Memory B cell (primary cell): ENCODE results near the gene AGBL4.

Source experiments
- ATAC-seq: fragments of 150-1000 bp; cut with Tn5 transposase; 2 replicates; pipeline ENCODE4 v1.10.0; 2021; ENCODE audit warnings: low read depth, mild to moderate bottlenecking, moderate library complexity
- DNase-seq, 2 donors: peaks; one replicate each; pipeline ENCODE4 v3.0.0; 2022; ENCODE audit warnings: low spot score in 2 of 2
- H3K27ac Mint-ChIP-seq: one replicate; pipeline ENCODE4 v1.8.0; 2022; ENCODE audit warnings: mild to moderate bottlenecking, moderate library complexity, mixed read lengths
- H3K27me3 Mint-ChIP-seq: one replicate; pipeline ENCODE4 v1.8.0; 2022; ENCODE audit warnings: mixed read lengths
- H3K36me3 Mint-ChIP-seq: one replicate; pipeline ENCODE4 v1.8.0; 2022; ENCODE audit warnings: mild to moderate bottlenecking, mixed read lengths
- H3K4me1 Mint-ChIP-seq: one replicate; pipeline ENCODE4 v1.8.0; 2022; ENCODE audit warnings: mixed read lengths
- H3K4me3 Mint-ChIP-seq: one replicate; pipeline ENCODE4 v1.8.0; 2022; ENCODE audit warnings: mild to moderate bottlenecking, moderate library complexity, mixed read lengths
- H3K9me3 Mint-ChIP-seq: one replicate; pipeline ENCODE4 v1.8.0; 2022; ENCODE audit warnings: mixed read lengths

The AGBL4 gene

GRCh38 chr1:48643193-48643592 is 1380.6 kb downstream of the AGBL4 start:
- ATAC-seq: no peak
- no peaks in the 10 kb centered on the region for H3K36me3 Mint-ChIP-seq
- H3K4me3 Mint-ChIP-seq: no peak overlapping the region
- H3K27ac Mint-ChIP-seq: no peak overlapping the region
- no peaks in the 10 kb centered on the region for H3K4me1 Mint-ChIP-seq
- no peaks in the 10 kb centered on the region for H3K9me3 Mint-ChIP-seq
- H3K27me3 Mint-ChIP-seq: peaks cover 5% of the 10 kb centered on the region
- no peak for DNase-seq

GRCh38 chr1:48640836-48641492 is 1382.8 kb downstream of the AGBL4 start:
- Mint-ChIP-seq H3K9me3 (no peaks in the 10 kb centered on the region), H3K4me3 (no peak overlapping the region), H3K36me3 (no peaks in the 10 kb centered on the region), H3K4me1 (no peaks in the 10 kb centered on the region), H3K27ac (no peak overlapping the region), H3K27me3 (peaks cover 8% of the 10 kb centered on the region)
- no peak for ATAC-seq
- DNase-seq: no peak

- ATAC-seq: no peak
- no peaks in the 10 kb centered on the region for H3K36me3 Mint-ChIP-seq
- DNase-seq: no peak
These were observed 1393.9 kb downstream of the AGBL4 start for GRCh38 chr1:48629867-48630266.

GRCh38 chr1:48627486-48627885 is 1396.3 kb downstream of the AGBL4 start:
- H3K4me3 Mint-ChIP-seq: no peak overlapping the region

More at GRCh38 chr1:48629867-48630266, 1393.9 kb downstream of the AGBL4 start:
- no peaks in the 10 kb centered on the region for H3K4me1 Mint-ChIP-seq
- H3K27ac Mint-ChIP-seq: no peak overlapping the region
- H3K4me3 Mint-ChIP-seq: no peak overlapping the region
- no peaks in the 10 kb centered on the region for H3K9me3 Mint-ChIP-seq
- H3K27me3 Mint-ChIP-seq: peaks cover 2% of the 10 kb centered on the region

GRCh38 chr1:48619539-48619938 is 1404.2 kb downstream of the AGBL4 start:
- DNase-seq (no peak), ATAC-seq (no peak)
- peaks cover 12% of the 10 kb centered on the region for H3K27me3 Mint-ChIP-seq
- no peaks in the 10 kb centered on the region for H3K36me3 Mint-ChIP-seq
- H3K27ac Mint-ChIP-seq: no peak overlapping the region
- no peaks in the 10 kb centered on the region for H3K9me3 Mint-ChIP-seq
- no peaks in the 10 kb centered on the region for H3K4me1 Mint-ChIP-seq
- no peak overlapping the region for H3K4me3 Mint-ChIP-seq

More at GRCh38 chr1:48627486-48627885, 1396.3 kb downstream of the AGBL4 start:
- ATAC-seq (no peak), DNase-seq (no peak)
- Mint-ChIP-seq H3K9me3 (no peaks in the 10 kb centered on the region), H3K27me3 (peaks cover 5% of the 10 kb centered on the region), H3K36me3 (no peaks in the 10 kb centered on the region), H3K4me1 (no peaks in the 10 kb centered on the region), H3K27ac (no peak overlapping the region)

GRCh38 chr1:48617252-48617651 is 1406.5 kb downstream of the AGBL4 start:
- ATAC-seq (no peak), DNase-seq (no peak)
- H3K27ac Mint-ChIP-seq: no peak overlapping the region
- no peaks in the 10 kb centered on the region for H3K4me1 Mint-ChIP-seq
- H3K9me3 Mint-ChIP-seq: no peaks in the 10 kb centered on the region
- H3K36me3 Mint-ChIP-seq: no peaks in the 10 kb centered on the region
- H3K27me3 Mint-ChIP-seq: peaks cover 9% of the 10 kb centered on the region
- no peak overlapping the region for H3K4me3 Mint-ChIP-seq

- H3K27ac Mint-ChIP-seq: no peak overlapping the region
- H3K4me1 Mint-ChIP-seq: no peaks in the 10 kb centered on the region
- no peak overlapping the region for H3K4me3 Mint-ChIP-seq
- no peaks in the 10 kb centered on the region for H3K36me3 Mint-ChIP-seq
- ATAC-seq (no peak), DNase-seq (no peak)
- H3K27me3 Mint-ChIP-seq: peaks cover 7% of the 10 kb centered on the region
- no peaks in the 10 kb centered on the region for H3K9me3 Mint-ChIP-seq
These were observed 1407.0 kb downstream of the AGBL4 start for GRCh38 chr1:48616710-48617109.

GRCh38 chr1:48611841-48612240 is 1411.9 kb downstream of the AGBL4 start:
- no peaks in the 10 kb centered on the region for H3K36me3 Mint-ChIP-seq
- H3K4me3 Mint-ChIP-seq: no peak overlapping the region
- no peak for ATAC-seq
- H3K27me3 Mint-ChIP-seq: peaks cover 5% of the 10 kb centered on the region
- no peak for DNase-seq
- H3K9me3 Mint-ChIP-seq: no peaks in the 10 kb centered on the region
- no peak overlapping the region for H3K27ac Mint-ChIP-seq
- no peaks in the 10 kb centered on the region for H3K4me1 Mint-ChIP-seq

- ATAC-seq: no peak
- Mint-ChIP-seq H3K4me1 (no peaks in the 10 kb centered on the region), H3K36me3 (no peaks in the 10 kb centered on the region), H3K27ac (no peak overlapping the region), H3K27me3 (peaks cover 3% of the 10 kb centered on the region), H3K4me3 (no peak overlapping the region), H3K9me3 (no peaks in the 10 kb centered on the region)
- DNase-seq: no peak
These were observed 1412.9 kb downstream of the AGBL4 start for GRCh38 chr1:48610628-48611542.

GRCh38 chr1:48608882-48609281 is 1414.9 kb downstream of the AGBL4 start:
- H3K27ac Mint-ChIP-seq: no peak overlapping the region
- ATAC-seq: no peak
- no peaks in the 10 kb centered on the region for H3K36me3 Mint-ChIP-seq
- no peaks in the 10 kb centered on the region for H3K9me3 Mint-ChIP-seq
- H3K4me3 Mint-ChIP-seq: no peak overlapping the region
- no peaks in the 10 kb centered on the region for H3K4me1 Mint-ChIP-seq
- peaks cover 7% of the 10 kb centered on the region for H3K27me3 Mint-ChIP-seq
- DNase-seq: no peak

- Mint-ChIP-seq H3K4me3 (no peak overlapping the region), H3K4me1 (no peaks in the 10 kb centered on the region), H3K27me3 (peaks cover 6% of the 10 kb centered on the region), H3K27ac (no peak overlapping the region), H3K36me3 (no peaks in the 10 kb centered on the region), H3K9me3 (no peaks in the 10 kb centered on the region)
- no peak for DNase-seq
- ATAC-seq: no peak
These were observed 1420.5 kb downstream of the AGBL4 start for GRCh38 chr1:48603222-48603621.

- H3K4me3 Mint-ChIP-seq: no peak overlapping the region
- H3K9me3 Mint-ChIP-seq: no peaks in the 10 kb centered on the region
- H3K27me3 Mint-ChIP-seq: peaks cover 6% of the 10 kb centered on the region
- ATAC-seq (no peak), DNase-seq (no peak)
- H3K36me3 Mint-ChIP-seq: no peaks in the 10 kb centered on the region
- no peak overlapping the region for H3K27ac Mint-ChIP-seq
- no peaks in the 10 kb centered on the region for H3K4me1 Mint-ChIP-seq
These were observed 1421.4 kb downstream of the AGBL4 start for GRCh38 chr1:48602349-48602748.

GRCh38 chr1:48600182-48600581 is 1423.6 kb downstream of the AGBL4 start:
- Mint-ChIP-seq H3K27me3 (peaks cover 3% of the 10 kb centered on the region), H3K36me3 (no peaks in the 10 kb centered on the region), H3K9me3 (no peaks in the 10 kb centered on the region), H3K4me3 (no peak overlapping the region), H3K4me1 (no peaks in the 10 kb centered on the region), H3K27ac (no peak overlapping the region)
- ATAC-seq (no peak), DNase-seq (no peak)

- no peak for ATAC-seq
- H3K9me3 Mint-ChIP-seq: no peaks in the 10 kb centered on the region
- no peaks in the 10 kb centered on the region for H3K4me1 Mint-ChIP-seq
These were observed 1426.1 kb downstream of the AGBL4 start for GRCh38 chr1:48597663-48598062.

More at GRCh38 chr1:48597663-48598062, 1426.1 kb downstream of the AGBL4 start:
- DNase-seq: no peak
- H3K4me3 Mint-ChIP-seq: no peak overlapping the region
- peaks cover 2% of the 10 kb centered on the region for H3K27me3 Mint-ChIP-seq
- no peaks in the 10 kb centered on the region for H3K36me3 Mint-ChIP-seq
- no peak overlapping the region for H3K27ac Mint-ChIP-seq
